HFFc6 (cell line): Measurements from ENCODE around the gene PID1. TPM values are rescaled to one million over a fixed set of nuclear protein-coding genes. Genes with fewer than 3 reads are reported as not detected.

Experiments
- DNase-seq: peaks from one replicate; pipeline ENCODE4 v3.0.0-alpha.2; 2018
- H3K27ac Mint-ChIP-seq: 2 replicates; pipeline ENCODE4 v1.8.0; 2020; ENCODE audit warnings: mild to moderate bottlenecking, mixed read lengths
- H3K27me3 Mint-ChIP-seq: 2 replicates; pipeline ENCODE4 v1.8.0; 2021; ENCODE audit warnings: mild to moderate bottlenecking, moderate library complexity, mixed read lengths; ENCODE audit not compliant: insufficient read depth
- H3K36me3 Mint-ChIP-seq: 2 replicates; pipeline ENCODE4 v1.8.0; 2021; ENCODE audit warnings: low read depth, mixed read lengths
- H3K4me1 Mint-ChIP-seq: 2 replicates; pipeline ENCODE4 v1.8.0; 2020; ENCODE audit warnings: low read depth, mixed read lengths
- H3K4me3 Mint-ChIP-seq: 2 replicates; pipeline ENCODE4 v1.8.0; 2020; ENCODE audit warnings: mild to moderate bottlenecking, moderate library complexity, mixed read lengths
- H3K9me3 Mint-ChIP-seq: 2 replicates; pipeline ENCODE4 v1.8.0; 2020; ENCODE audit warnings: mild to moderate bottlenecking, mixed read lengths
- total RNA-seq, 6 experiments: library from RNA; stranded (reverse); fragmentation: NEBNext Ultra II Directional; extraction: Animal tissue kit (Norgen Biotek cat#: 25700); gene quantifications; 2 replicates in 1 of 6; 3 replicates in 5 of 6; pipeline ENCODE4 v1.2.3, GENCODE V29; 2021
- TF ChIP-seq, protein P1 (sequence below): fragments of 200-600 bp; sonication (generic); IDR thresholded peaks from 2 replicates; pipeline ENCODE4 v1.5.0; 2021; ENCODE audit warnings: antibody characterized with exemption, mild to moderate bottlenecking

PID1 gene
- total RNA-seq, 6 experiments from 2014 or later: 6.7 to 9.1 (median 8.6) TPM

DNA sequence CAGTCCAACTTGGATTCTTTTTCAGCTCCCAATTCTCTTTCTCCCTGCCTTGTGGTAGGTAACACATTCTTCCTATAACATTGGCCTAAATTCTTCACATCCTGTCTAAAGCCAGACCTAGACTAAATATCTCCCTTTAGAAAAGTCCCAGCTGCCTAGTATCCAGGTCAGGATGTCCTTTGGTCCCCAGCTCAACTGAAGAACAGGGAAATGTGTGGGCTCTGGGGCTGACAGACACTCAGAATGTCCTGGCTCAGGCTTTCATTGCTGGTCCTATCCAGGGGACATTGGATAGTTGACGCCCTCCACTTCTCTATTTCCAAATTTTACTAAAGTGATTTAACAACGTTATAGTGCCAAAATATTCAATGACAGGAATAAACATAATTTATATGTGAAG, 219.3 kb downstream of the PID1 start:
- Mint-ChIP-seq H3K27ac (no peak overlapping the region), H3K36me3 (no peaks in the 10 kb centered on the region), H3K27me3 (no peaks in the 10 kb centered on the region), H3K9me3 (no peaks in the 10 kb centered on the region), H3K4me1 (no peaks in the 10 kb centered on the region), H3K4me3 (no peak overlapping the region)
- TF ChIP-seq, protein P1, sequence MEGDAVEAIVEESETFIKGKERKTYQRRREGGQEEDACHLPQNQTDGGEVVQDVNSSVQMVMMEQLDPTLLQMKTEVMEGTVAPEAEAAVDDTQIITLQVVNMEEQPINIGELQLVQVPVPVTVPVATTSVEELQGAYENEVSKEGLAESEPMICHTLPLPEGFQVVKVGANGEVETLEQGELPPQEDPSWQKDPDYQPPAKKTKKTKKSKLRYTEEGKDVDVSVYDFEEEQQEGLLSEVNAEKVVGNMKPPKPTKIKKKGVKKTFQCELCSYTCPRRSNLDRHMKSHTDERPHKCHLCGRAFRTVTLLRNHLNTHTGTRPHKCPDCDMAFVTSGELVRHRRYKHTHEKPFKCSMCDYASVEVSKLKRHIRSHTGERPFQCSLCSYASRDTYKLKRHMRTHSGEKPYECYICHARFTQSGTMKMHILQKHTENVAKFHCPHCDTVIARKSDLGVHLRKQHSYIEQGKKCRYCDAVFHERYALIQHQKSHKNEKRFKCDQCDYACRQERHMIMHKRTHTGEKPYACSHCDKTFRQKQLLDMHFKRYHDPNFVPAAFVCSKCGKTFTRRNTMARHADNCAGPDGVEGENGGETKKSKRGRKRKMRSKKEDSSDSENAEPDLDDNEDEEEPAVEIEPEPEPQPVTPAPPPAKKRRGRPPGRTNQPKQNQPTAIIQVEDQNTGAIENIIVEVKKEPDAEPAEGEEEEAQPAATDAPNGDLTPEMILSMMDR: no peak
- no peak for DNase-seq

GRCh38 chr2:229050133-229050532, 221.0 kb downstream of the PID1 start:
- DNase-seq: no peak
- Mint-ChIP-seq H3K27me3 (no peaks in the 10 kb centered on the region), H3K4me3 (no peak overlapping the region), H3K27ac (no peak overlapping the region), H3K9me3 (no peaks in the 10 kb centered on the region), H3K4me1 (no peaks in the 10 kb centered on the region), H3K36me3 (no peaks in the 10 kb centered on the region)
- TF ChIP-seq, protein P1: no peak

DNA sequence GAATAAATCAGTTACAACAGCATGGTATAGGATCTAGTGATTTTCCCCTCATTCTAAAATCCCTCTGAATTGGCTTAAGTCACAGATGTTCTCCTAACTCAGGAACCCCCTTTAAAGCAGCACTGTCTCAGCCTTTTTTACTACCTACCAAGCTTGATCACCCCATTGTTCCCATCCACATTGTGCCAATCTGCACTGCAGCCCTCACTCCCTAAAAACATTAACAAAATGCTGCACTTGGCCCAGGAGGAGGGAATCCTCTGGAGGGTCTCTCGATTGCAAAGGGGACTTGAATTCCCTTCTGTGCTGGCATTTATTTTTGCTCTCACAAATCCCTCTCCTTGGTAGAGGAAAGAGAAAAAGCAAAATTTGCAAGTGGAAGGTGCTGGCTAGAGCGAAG, 223.0 kb downstream of the PID1 start:
- TF ChIP-seq, protein P1: no peak
- H3K27me3 Mint-ChIP-seq: no peaks in the 10 kb centered on the region
- peaks cover 5% of the 10 kb centered on the region for H3K4me1 Mint-ChIP-seq
- no peak overlapping the region for H3K27ac Mint-ChIP-seq
- no peak for DNase-seq
- no peaks in the 10 kb centered on the region for H3K36me3 Mint-ChIP-seq
- no peak overlapping the region for H3K4me3 Mint-ChIP-seq
- H3K9me3 Mint-ChIP-seq: no peaks in the 10 kb centered on the region

DNA sequence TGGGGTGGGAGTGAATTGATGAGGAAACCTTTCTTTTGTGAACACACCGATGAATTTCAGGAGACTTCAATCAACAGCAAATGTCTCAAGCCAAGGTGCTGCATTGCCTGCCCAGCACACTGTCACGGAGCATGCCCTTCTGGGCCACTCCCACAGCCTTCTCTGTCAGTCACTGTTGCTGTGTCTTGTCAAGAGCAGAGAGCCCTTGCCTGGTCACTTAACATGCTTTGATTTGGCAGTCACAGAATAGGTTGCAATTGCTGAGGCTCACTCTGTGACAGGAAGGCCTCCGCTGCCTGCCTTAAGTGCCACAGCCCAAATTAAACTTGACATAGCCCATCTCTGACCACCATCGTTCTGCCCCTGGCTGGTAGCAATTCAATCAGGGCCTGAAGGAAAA, 225.4 kb downstream of the PID1 start:
- Mint-ChIP-seq H3K27me3 (no peaks in the 10 kb centered on the region), H3K9me3 (no peaks in the 10 kb centered on the region), H3K27ac (no peak overlapping the region), H3K4me3 (no peak overlapping the region), H3K4me1 (peaks cover 5% of the 10 kb centered on the region), H3K36me3 (no peaks in the 10 kb centered on the region)
- TF ChIP-seq, protein P1: no peak
- no peak for DNase-seq

DNA sequence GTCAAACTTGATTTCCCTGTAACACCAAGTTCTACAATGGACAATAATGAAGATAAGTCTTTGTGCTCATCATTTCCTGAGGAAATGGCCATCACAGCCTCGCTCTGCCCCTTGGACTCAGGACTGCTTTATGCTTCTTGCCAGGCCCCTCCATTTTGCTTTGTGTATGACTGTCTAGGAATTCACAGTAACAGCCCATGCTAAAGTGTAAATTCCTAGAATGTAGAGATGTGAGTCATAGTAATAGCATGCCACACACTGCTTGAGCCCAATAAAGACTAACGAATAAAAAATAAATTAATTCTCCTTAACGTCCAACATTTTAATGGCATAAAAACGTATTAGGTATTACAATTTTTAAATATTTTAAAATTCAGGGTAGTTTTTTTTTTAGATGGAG, 226.5 kb downstream of the PID1 start:
- peaks cover 5% of the 10 kb centered on the region for H3K4me1 Mint-ChIP-seq

More for the DNA sequence above, 226.5 kb downstream of the PID1 start:
- no peaks in the 10 kb centered on the region for H3K27me3 Mint-ChIP-seq
- TF ChIP-seq, protein P1: no peak
- no peak overlapping the region for H3K4me3 Mint-ChIP-seq
- DNase-seq: peak; percentile 30
- H3K36me3 Mint-ChIP-seq: no peaks in the 10 kb centered on the region
- H3K9me3 Mint-ChIP-seq: no peaks in the 10 kb centered on the region
- H3K27ac Mint-ChIP-seq: no peak overlapping the region
